Stimulated activated CD8-positive, alpha-beta memory T cell treated with anti-CD3 and anti-CD28 coated beads, Interleukin-12 subunit alpha, Interleukin-12 subunit beta, amount 100 ng/mL, for 4 hours (primary cell): Measurements from ENCODE around the gene ISCU.
"Not testable (repeated sequence)": the region's sequence is repeated elsewhere in the genome, so short reads cannot be mapped to it uniquely, and the experiment has no call there.

Experiments used
- DNase-seq: peaks from one replicate; pipeline ENCODE4 v3.0.0-alpha.2; 2020; ENCODE audit warnings: low read depth

ISCU gene

GRCh38 chr12:108618079-108618952 is 55.9 kb downstream of the ISCU start:
- peak; percentile 54 for DNase-seq

- not testable (repeated sequence) for DNase-seq
Observed at GRCh38 chr12:108618953-108619274, 56.5 kb downstream of the ISCU start.
